ENCODE measurements around the gene IGFN1.
"Not testable (repeated sequence)": the region's sequence is repeated elsewhere in the genome, so short reads cannot be mapped to it uniquely, and the experiment has no call there.

The IGFN1 gene

GRCh38 chr1:201251411-201251810 lies 60.8 kb downstream of the IGFN1 start:
- no peak for DNase-seq

DNA sequence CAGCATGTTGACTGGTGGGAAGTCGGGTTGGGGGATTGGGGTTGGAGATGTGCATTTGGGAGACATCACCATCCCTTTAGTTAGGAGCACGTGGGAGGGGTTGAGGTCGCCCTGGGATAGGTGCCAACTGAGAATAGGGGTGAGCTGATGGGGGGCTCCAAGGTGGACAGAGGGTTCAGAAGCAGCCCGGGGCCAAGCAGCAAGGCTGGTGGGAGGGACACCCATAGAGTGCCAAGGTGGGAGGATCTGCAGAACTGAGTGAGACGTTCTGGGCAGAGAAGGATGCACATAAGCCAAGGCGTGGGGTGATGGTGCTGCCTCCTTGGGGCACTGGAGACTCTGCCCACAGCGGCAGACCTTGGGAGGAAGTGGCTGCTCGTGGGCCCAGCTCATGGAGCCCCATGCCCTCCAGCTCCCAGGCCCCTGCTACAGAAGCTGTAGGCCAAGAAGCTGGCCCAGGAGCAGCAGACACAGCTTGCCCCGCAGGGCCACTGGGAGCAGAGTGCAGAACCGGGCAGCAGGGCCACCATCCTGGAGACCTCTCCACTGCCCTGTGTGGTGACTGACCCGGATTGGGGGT lies 61.3 kb downstream of the IGFN1 start:
- DNase-seq: no peak

GRCh38 chr1:201252944-201253371 lies 62.3 kb downstream of the IGFN1 start:
- DNase-seq: no peak

DNA sequence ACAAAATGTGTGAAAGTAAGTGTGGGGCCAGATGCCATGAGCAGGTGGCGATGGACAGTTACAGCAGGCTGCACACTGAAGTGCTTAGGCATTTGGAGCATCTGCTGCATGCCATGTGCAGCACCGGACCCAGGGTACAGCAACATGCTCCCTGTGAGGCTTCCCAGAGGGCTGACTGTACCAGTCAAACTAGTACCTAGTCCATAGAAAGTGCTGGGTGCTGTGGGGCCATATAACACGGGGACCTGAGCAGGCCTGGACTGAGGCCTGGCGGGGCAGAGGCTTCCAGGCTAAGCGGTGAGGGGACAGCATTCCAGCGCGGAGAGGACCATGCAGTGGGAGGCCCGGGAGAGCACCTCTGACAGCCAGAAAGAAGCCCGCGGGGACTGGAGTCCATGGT lies 62.8 kb downstream of the IGFN1 start:
- DNase-seq: no peak

DNA sequence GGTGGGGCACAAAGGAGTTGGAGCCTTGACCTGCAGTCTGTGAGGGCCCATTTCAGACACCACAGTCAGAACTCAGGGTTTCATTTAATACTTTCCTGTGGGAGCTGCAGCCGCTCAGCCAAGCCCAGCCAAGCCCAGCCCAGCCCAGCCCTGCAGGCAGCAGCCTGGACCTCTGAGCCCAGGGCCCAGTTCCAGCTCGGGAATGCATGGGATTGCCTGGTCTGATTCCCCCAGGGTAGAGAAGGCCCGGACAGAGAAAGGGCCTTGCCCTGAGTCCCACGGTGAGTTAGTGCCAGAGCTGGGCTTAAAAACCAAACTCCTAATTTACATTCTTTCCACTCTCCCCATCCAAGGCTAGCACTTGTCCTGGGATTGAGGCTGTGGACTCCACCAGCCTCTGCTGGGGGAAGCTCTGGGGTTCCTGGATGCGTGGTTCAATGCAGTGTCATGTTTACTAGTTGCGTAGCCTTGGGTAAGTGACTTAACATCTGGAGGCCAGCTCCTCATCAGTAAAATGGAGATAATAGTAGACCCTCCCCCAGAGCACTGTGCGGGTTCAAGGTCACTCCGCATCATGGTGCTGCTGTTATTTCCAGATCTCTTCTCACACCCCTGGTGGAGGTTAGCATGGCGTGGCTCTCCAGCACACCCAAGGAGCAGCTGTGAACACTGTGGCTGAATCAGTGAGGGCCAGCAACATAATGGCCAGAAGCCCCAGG lies 63.4 kb downstream of the IGFN1 start:
- no peak for DNase-seq

- DNase-seq: peak in 4 of 5 experiments; percentile 19 to 57 (median 40)
Measured at GRCh38 chr1:201254625-201255478, 64.2 kb downstream of the IGFN1 start.

DNA sequence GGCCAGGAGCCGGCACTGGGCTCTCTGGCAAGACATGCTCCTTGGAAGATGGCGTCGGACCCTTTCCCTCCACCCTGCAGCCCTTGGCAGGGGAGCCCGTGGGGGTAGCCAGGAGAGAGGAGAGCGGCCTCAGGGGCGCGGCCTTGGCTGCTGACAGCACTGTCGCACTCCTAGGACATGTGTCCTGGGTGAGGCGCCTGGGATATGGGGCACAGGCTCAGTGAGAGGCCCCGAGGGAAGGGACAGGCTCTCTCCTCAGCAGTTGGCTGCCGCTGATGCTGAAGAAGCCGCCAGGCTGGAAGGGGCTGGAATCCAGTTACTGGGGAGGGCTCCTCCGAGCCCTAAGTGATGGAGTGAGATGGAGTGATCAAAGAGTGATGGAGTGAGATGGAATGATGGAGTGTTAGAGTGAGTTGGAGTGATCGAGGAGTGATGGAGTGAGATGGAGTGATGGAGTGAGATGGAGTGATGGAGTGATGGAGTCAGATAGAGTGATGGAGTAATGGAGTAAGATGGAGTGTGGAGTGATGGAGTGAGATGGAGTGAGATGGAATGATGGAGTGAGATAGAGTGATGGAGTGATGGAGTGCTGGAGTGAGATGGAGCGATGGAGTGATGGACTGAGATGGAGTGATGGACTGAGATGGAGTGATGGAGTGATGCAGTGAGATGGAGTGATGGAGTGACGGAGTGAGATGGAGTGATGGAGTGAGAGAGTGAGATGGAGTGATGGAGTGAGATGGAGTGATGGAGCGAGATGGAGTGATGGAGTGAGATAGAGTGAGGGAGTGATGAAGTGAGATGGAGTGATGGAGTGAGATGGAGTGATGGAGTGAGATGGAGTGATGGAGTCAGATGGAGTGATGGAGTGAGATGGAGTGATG lies 65.1 kb downstream of the IGFN1 start:
- DNase-seq: no peak

GRCh38 chr1:201258132-201258531 lies 67.5 kb downstream of the IGFN1 start:
- not testable (repeated sequence) for DNase-seq

DNA sequence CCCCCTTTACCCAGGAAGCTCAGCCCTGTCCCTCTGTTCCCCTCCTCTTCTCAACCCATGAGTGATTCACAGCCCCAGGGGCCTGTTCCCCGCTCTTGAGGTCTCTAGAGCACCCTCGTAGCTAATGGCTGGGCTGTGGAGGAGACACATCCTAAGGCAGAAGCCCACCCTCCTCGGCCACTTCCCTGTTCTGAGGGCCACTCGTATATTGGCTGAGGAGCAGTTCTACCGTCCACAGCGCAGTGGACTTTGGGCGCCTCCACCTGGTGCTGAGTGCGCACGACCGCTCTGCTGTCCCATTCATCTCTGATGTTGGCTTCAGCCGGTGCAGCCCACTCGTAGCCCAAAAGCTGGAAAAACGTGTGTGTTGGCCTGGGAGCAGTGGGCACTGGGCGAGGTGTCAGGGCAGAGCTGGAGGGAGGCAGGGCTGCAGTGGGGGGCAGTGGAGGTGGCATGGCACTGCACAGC lies 68.2 kb downstream of the IGFN1 start:
- DNase-seq: no peak

GRCh38 chr1:201259476-201260235 lies 69.0 kb downstream of the IGFN1 start:
- DNase-seq: no peak

DNA sequence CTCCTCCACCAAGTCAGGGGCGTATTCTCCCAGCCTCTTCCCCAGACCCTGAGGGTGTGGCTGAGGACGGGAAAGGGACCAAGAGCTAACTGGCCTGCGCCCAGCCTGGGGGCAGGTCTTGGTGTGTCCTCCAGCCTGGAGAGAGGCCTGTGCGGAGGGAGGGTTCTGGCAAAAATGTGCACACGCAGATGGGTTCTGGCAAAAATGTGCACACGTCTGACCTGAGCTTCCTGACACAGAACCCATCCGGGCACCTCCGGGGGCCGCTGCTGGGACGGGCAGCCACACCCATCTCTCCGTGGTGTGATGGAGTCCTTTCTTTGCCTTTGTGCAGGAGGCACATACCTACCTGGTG lies 69.6 kb downstream of the IGFN1 start:
- DNase-seq: no peak

GRCh38 chr1:201260648-201261311 lies 70.2 kb downstream of the IGFN1 start:
- DNase-seq: no peak

DNA sequence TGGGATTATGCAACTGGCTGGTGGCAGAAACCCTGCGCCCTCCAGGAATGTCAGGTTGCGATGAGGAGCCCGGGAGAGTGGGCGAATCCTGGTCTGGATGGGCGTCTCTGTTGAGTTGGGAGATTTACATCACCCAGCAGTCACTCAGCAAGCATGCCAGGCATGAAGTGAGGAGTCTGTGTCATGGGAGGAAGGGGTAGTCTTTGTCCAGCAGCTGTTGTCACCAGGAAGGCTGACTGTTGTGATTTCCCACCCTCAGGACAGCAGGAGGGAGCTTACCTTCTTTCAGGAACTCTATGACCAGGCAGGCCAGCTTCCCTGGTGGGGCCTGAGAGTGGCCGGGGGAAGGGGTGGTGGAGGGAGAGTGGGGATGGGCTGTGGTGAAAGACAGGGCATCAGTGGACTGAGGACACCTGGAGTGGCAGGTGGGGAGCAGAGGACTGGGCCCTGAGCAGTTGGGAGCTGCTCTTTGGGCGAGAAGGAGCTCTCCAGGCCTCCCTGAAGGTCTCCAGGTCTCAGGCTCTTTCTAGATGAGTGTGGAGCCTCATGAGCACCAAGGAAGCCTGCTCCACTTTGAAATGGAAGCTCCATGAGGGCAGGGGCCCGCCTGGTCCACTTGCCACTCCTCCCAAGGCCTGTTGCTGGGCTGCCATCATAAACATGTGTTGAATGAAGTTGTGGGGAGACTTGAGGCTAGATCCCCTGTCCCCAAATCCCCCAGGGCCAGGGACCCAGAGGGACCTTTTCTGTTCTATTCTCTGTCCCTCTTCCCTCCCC lies 71.3 kb downstream of the IGFN1 start:
- DNase-seq: no peak

GRCh38 chr1:201262963-201263608 lies 72.5 kb downstream of the IGFN1 start:
- DNase-seq: no peak

DNA sequence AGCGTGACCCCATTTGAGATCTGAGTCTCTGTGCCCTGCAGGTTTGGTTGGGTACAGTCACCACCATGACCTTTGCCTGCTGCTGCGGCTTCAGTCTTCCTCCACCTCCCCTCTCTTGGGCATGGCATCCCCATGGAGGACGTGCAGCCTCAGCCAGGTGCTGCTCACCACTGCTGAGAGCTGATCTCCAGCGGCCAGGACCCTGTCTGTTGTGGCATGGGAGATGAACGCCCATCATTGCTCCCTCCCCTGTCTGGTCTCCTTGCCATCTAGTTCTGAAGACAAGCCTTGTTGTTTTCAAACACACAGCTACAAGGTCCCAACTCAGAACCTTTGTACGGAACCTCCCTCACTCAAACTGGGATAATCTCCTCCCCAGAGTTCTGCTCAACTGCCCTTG lies 73.4 kb downstream of the IGFN1 start:
- DNase-seq: no peak

DNA sequence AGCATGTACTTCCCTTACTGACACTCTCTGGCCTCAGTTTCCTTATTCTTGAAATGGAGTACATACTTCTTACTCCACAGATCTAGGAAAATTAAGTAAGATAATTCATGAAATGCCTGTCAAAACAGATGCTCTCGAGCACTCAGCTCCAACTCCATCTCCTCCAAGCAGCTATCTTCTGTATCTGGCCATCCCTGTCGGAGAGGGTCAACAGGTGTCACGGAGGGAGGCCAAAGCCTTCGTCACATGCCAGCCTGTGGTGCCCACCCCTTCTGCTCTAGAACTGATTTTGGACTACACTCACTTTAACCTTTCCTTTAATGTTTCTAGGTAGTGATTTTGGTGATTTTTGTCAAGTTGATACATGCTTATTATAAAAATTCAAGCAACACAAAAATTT lies 73.9 kb downstream of the IGFN1 start:
- no peak for DNase-seq

DNA sequence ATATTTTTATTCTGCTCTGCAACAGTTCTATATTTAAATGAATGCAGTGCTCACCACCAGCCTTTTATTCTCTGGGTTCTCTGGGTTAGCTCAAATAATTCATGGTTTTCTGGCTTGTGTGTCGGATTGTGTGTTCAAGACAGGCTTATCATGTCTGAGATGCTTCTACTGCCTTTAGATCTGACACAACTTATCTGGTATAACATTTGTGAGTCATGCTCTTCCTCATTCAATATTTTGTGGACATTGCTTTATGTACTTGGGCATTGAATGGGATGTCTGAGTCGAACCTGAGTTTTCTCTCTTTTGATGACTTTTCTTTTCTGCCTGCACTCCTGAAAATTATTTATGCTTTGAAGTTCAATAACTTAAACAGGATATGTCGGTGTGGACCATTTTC lies 75.1 kb downstream of the IGFN1 start:
- no peak for DNase-seq

DNA sequence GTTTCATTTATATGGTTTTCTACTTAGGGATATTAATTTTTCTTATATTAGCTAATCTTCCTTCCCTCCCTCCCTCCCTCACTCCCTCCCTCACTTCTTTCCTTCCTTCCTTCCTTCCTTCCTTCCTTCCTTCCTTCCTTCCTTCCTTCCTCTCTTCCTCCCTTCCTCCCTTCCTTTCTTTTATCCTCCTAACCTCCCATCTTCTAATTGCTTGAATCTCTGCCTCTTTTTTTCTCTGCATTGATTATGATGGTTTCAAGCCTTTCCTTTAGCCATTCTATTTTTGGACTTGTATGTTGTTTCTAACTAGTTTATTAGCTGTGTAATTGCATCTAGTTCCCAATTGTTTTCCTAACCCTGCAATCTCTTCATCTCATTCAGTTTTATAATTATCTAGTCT lies 75.7 kb downstream of the IGFN1 start:
- DNase-seq: no peak

DNA sequence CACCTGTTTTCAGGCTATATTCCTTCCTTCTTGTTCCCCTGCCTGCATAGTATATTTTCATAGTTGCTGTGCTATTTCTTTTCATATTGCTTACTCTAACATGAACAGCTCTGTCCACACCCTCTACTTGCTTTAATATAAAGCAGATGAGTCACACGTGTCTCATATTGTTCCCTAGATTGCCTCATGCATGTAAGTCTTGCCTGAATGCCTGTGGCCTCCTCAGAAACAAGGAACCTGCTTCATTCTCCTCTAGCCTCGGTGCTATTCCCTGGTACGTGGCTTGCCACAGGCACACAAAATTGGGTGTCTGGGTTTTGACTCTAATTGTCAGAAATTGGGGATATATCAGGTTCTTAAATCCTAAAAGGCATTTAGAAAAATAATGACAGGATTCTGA lies 76.2 kb downstream of the IGFN1 start:
- DNase-seq: no peak

Measured in T-helper 2 cell (primary cell).